ENCODE results near the gene LMCD1. TPM values are rescaled to one million over a fixed set of nuclear protein-coding genes. Genes with fewer than 3 reads are reported as not detected.

The LMCD1 gene
- total RNA-seq, 3 donors from 2014 or later (not counting 1 experiment from before 2014, with no cell fraction given) = not detected

GRCh38 chr3:8532251-8532871, 30.7 kb downstream of the LMCD1 start:
- 89% methylated on average over 7 of the region's 7 CpGs for WGBS (ENCODE audit: insufficient coverage)
- intact Hi-C loops (cut with micrococcal nuclease) = no loop called here
- Mint-ChIP-seq H3K4me3 (no peak overlapping the region), H3K9me3 (no peaks in the 10 kb centered on the region), H3K36me3 (no peaks in the 10 kb centered on the region), H3K4me1 (no peaks in the 10 kb centered on the region), H3K27ac (no peak overlapping the region), H3K27me3 (ENCODE audit: low read depth in 2 of 2) (peaks cover 3 to 10% of the 10 kb centered on the region in 2 donors)
- Histone ChIP-seq H3K4me1 (ENCODE audit: control insufficient read depth, insufficient read depth, low read length) (no peaks in the 10 kb centered on the region), H3K36me3 (ENCODE audit: control insufficient read depth, insufficient read depth, low read length) (no peaks in the 10 kb centered on the region), H3K4me3 (ENCODE audit: low read length) (no peak overlapping the region), H3K27ac (ENCODE audit: low read length) (no peak overlapping the region), H3K27me3 (ENCODE audit: control insufficient read depth, insufficient read depth, low read length) (no peaks in the 10 kb centered on the region), H3K9me3 (ENCODE audit: control insufficient read depth, insufficient read depth, low read length) (no peaks in the 10 kb centered on the region)
- TF ChIP-seq, protein P1, sequence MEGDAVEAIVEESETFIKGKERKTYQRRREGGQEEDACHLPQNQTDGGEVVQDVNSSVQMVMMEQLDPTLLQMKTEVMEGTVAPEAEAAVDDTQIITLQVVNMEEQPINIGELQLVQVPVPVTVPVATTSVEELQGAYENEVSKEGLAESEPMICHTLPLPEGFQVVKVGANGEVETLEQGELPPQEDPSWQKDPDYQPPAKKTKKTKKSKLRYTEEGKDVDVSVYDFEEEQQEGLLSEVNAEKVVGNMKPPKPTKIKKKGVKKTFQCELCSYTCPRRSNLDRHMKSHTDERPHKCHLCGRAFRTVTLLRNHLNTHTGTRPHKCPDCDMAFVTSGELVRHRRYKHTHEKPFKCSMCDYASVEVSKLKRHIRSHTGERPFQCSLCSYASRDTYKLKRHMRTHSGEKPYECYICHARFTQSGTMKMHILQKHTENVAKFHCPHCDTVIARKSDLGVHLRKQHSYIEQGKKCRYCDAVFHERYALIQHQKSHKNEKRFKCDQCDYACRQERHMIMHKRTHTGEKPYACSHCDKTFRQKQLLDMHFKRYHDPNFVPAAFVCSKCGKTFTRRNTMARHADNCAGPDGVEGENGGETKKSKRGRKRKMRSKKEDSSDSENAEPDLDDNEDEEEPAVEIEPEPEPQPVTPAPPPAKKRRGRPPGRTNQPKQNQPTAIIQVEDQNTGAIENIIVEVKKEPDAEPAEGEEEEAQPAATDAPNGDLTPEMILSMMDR (IDR thresholded peaks at IDR 0.05) = no peak
- no peak for ATAC-seq
- DNase-seq = no peak

GRCh38 chr3:8536096-8537056, 34.8 kb downstream of the LMCD1 start:
- no peak overlapping the region for H3K27ac Mint-ChIP-seq

DNA sequence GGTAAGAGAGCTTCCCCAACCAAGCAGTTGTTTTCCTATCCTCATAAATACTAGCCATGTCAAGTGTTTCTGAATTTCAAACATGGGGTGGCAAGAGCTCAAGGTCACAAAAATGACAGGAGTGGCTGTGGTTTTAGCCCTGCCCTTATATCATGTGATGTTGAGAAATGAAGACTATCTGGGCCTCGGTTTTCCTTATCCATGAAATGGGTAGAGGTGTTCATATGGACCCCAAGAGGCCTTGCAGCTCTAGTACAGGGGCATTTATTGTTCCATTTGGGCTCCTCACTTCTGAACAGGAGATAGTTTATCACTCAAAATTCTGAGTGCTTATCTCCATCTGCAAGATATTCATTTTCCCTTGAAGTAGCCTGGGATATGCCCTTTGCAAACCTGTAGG, 35.8 kb downstream of the LMCD1 start:
- no peaks in the 10 kb centered on the region for H3K4me1 Mint-ChIP-seq
- Histone ChIP-seq H3K36me3 (ENCODE audit: control insufficient read depth, insufficient read depth, low read length) (no peaks in the 10 kb centered on the region), H3K27ac (ENCODE audit: low read length) (no peak overlapping the region), H3K27me3 (ENCODE audit: control insufficient read depth, insufficient read depth, low read length) (no peaks in the 10 kb centered on the region), H3K9me3 (ENCODE audit: control insufficient read depth, insufficient read depth, low read length) (no peaks in the 10 kb centered on the region), H3K4me3 (ENCODE audit: low read length) (no peak overlapping the region), H3K4me1 (ENCODE audit: control insufficient read depth, insufficient read depth, low read length) (no peaks in the 10 kb centered on the region)
- no peaks in the 10 kb centered on the region for H3K9me3 Mint-ChIP-seq
- no peak for ATAC-seq
- 53% methylated on average over 1 of the region's 1 CpG for WGBS (ENCODE audit: insufficient coverage)
- DNase-seq = no peak
- H3K27ac Mint-ChIP-seq = no peak overlapping the region
- no peak overlapping the region for H3K4me3 Mint-ChIP-seq
- TF ChIP-seq, protein P1 (IDR thresholded peaks at IDR 0.05) = no peak
- peaks cover 3 to 10% of the 10 kb centered on the region in 2 donors for H3K27me3 Mint-ChIP-seq (ENCODE audit: low read depth in 2 of 2)
- intact Hi-C loops (cut with micrococcal nuclease) = no loop called here
- no peaks in the 10 kb centered on the region for H3K36me3 Mint-ChIP-seq

More at GRCh38 chr3:8536096-8537056, 34.8 kb downstream of the LMCD1 start:
- Histone ChIP-seq H3K4me1 (ENCODE audit: control insufficient read depth, insufficient read depth, low read length) (no peaks in the 10 kb centered on the region), H3K27ac (ENCODE audit: low read length) (no peak overlapping the region), H3K9me3 (ENCODE audit: control insufficient read depth, insufficient read depth, low read length) (no peaks in the 10 kb centered on the region), H3K4me3 (ENCODE audit: low read length) (no peak overlapping the region), H3K36me3 (ENCODE audit: control insufficient read depth, insufficient read depth, low read length) (no peaks in the 10 kb centered on the region), H3K27me3 (ENCODE audit: control insufficient read depth, insufficient read depth, low read length) (no peaks in the 10 kb centered on the region)
- TF ChIP-seq, protein P1 (IDR thresholded peaks at IDR 0.05) = no peak
- Mint-ChIP-seq H3K4me3 (no peak overlapping the region), H3K36me3 (no peaks in the 10 kb centered on the region), H3K9me3 (no peaks in the 10 kb centered on the region), H3K27me3 (ENCODE audit: low read depth in 2 of 2) (peaks cover 3 to 10% of the 10 kb centered on the region in 2 donors), H3K4me1 (no peaks in the 10 kb centered on the region)
- WGBS (ENCODE audit: insufficient coverage) = 91% methylated on average over 8 of the region's 8 CpGs
- DNase-seq (no peak), ATAC-seq (no peak)
- intact Hi-C loops (cut with micrococcal nuclease) = no loop called here
